GM10248 (cell line): ENCODE measurements around the gene LLGL2.

Source experiments
- CTCF ChIA-PET: fragments of 300-600 bp; sonication (Branson Sonifier 250); formaldehyde crosslinking; extraction: SDS; loops from one replicate; lab custom pipeline; 2021; ENCODE audit warnings: antibody characterized with exemption; lab: Yijun Ruan, JAX
- POLR2A ChIA-PET: fragments of 350-650 bp; sonication (Branson Sonifier 250); formaldehyde crosslinking; extraction: SDS; loops from one replicate; lab custom pipeline; 2020; ENCODE audit warnings: antibody characterized with exemption; lab: Yijun Ruan, JAX
- DNase-seq: peaks from one replicate; pipeline ENCODE4 v3.0.0; 2012; ENCODE audit errors: extremely low spot score
- CTCF ChIP-seq: IDR thresholded peaks from 2 replicates; pipeline ENCODE4 v1.5.1; 2012; ENCODE audit warnings: mild to moderate bottlenecking, low read depth; ENCODE audit errors: extremely low read depth, missing control alignments, control extremely low read depth

Gene LLGL2

GRCh38 chr17:75544250-75544649 is 18.8 kb downstream of the LLGL2 start:
- no peak for TF ChIP-seq CTCF
- ChIA-PET POLR2A (no interaction called here), CTCF (interaction anchor here (2.0 kb wide), 1 partner anchor 89 kb away, joined by 7 read pairs; the partner anchor contains the start of gene SMIM5)
- no peak for DNase-seq

- no peak for DNase-seq
- POLR2A ChIA-PET = no interaction called here
Observed at GRCh38 chr17:75546181-75546580, 20.7 kb downstream of the LLGL2 start.

GRCh38 chr17:75547091-75547490 is 21.6 kb downstream of the LLGL2 start:
- no peak for DNase-seq
- ChIA-PET CTCF (no interaction called here), POLR2A (no interaction called here)
- TF ChIP-seq CTCF = no peak

More at GRCh38 chr17:75546181-75546580, 20.7 kb downstream of the LLGL2 start:
- CTCF ChIA-PET = no interaction called here
- TF ChIP-seq CTCF = no peak

- DNase-seq = no peak
- ChIA-PET POLR2A (no interaction called here), CTCF (interaction anchor here (1.0 to 1.1 kb wide), 2 partner anchors 32 to 204 kb away, joined by 3 to 4 read pairs; partner anchors contain the start of gene TSEN54)
- no peak for TF ChIP-seq CTCF
Observed at GRCh38 chr17:75548813-75549212, 23.3 kb downstream of the LLGL2 start.

GRCh38 chr17:75549246-75550138 is 24.0 kb downstream of the LLGL2 start:
- no peak for TF ChIP-seq CTCF
- ChIA-PET POLR2A (no interaction called here), CTCF (interaction anchor here (1.0 to 1.4 kb wide), 2 partner anchors 33 to 125 kb away, joined by 3 to 4 read pairs; partner anchors contain the start of gene TSEN54)
- no peak for DNase-seq

GRCh38 chr17:75550139-75550465 is 24.6 kb downstream of the LLGL2 start:
- no peak for DNase-seq
- ChIA-PET CTCF (interaction anchor here (1.4 kb wide), 1 partner anchor 125 kb away, joined by 3 read pairs; no protein-coding TSS in a partner anchor), POLR2A (no interaction called here)
- no peak for TF ChIP-seq CTCF
